Osteocyte (in vitro differentiated cells): ENCODE measurements around the gene DYNC1LI1. TPM values are rescaled to one million over a fixed set of nuclear protein-coding genes. Genes with fewer than 3 reads are reported as not detected.
A peak's percentile ranks its signal among the peaks of the same experiment; 100 is the strongest.

Source experiments
- DNase-seq: peaks from one replicate; pipeline ENCODE4 v3.0.0; 2021; ENCODE audit warnings: mixed read lengths; ENCODE audit not compliant: unreplicated experiment; ENCODE audit errors: extremely low spot score
- H3K27ac Mint-ChIP-seq: one replicate; pipeline ENCODE4 v1.8.0; 2021; ENCODE audit warnings: mild to moderate bottlenecking, mixed read lengths; ENCODE audit not compliant: unreplicated experiment
- H3K27me3 Mint-ChIP-seq: one replicate; pipeline ENCODE4 v1.8.0; 2021; ENCODE audit warnings: mixed read lengths; ENCODE audit not compliant: unreplicated experiment
- H3K36me3 Mint-ChIP-seq: one replicate; pipeline ENCODE4 v1.8.0; 2021; ENCODE audit warnings: mixed read lengths; ENCODE audit not compliant: unreplicated experiment
- H3K4me1 Mint-ChIP-seq: one replicate; pipeline ENCODE4 v1.8.0; 2021; ENCODE audit warnings: mixed read lengths; ENCODE audit not compliant: unreplicated experiment
- H3K4me3 Mint-ChIP-seq: one replicate; pipeline ENCODE4 v1.8.0; 2021; ENCODE audit warnings: mild to moderate bottlenecking, moderate library complexity, mixed read lengths; ENCODE audit not compliant: unreplicated experiment
- H3K9me3 Mint-ChIP-seq: one replicate; pipeline ENCODE4 v1.8.0; 2021; ENCODE audit warnings: mixed read lengths; ENCODE audit not compliant: unreplicated experiment
- CTCF ChIP-seq: fragments of 200-600 bp; sonication (generic); IDR thresholded peaks from 2 replicates; pipeline ENCODE4 v1.5.0; 2021; ENCODE audit warnings: antibody characterized with exemption, mild to moderate bottlenecking, moderate library complexity
- total RNA-seq: library from RNA; stranded (reverse); gene quantifications from 2 replicates; pipeline ENCODE4 v1.2.1, GENCODE V29; 2021

The DYNC1LI1 gene
- total RNA-seq, 1 donor from 2014 or later, result 64.3 TPM

DNA sequence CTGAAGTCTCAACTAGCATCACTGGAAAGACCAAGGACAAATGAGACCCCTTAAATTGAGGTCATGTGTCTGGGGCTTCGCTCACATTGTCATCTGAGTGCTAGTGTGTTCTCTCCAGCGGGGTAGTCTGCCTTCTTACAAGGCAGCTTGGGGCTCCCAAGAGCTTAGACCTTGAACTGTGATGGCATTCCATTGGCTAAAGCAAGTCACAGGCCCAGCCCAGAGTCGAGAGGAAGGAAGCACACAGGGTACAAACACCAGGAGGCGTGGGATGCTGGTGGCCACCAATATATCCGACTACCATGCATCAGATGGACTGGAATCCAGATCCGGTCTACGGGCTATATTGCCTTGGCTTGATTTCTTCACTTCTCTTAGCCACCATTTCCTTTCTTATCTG is 31.5 kb upstream of the DYNC1LI1 start:
- no peaks in the 10 kb centered on the region for H3K9me3 Mint-ChIP-seq
- H3K4me3 Mint-ChIP-seq, result no peak overlapping the region
- H3K4me1 Mint-ChIP-seq, result no peaks in the 10 kb centered on the region
- no peaks in the 10 kb centered on the region for H3K27me3 Mint-ChIP-seq
- DNase-seq, result peak; percentile 32
- no peaks in the 10 kb centered on the region for H3K36me3 Mint-ChIP-seq
- TF ChIP-seq CTCF, result no peak
- H3K27ac Mint-ChIP-seq, result no peak overlapping the region

- no peaks in the 10 kb centered on the region for H3K27me3 Mint-ChIP-seq
- H3K36me3 Mint-ChIP-seq, result no peaks in the 10 kb centered on the region
- H3K27ac Mint-ChIP-seq, result no peak overlapping the region
- no peak overlapping the region for H3K4me3 Mint-ChIP-seq
- H3K9me3 Mint-ChIP-seq, result no peaks in the 10 kb centered on the region
- DNase-seq, result no peak
- no peak for TF ChIP-seq CTCF
- peaks cover 4% of the 10 kb centered on the region for H3K4me1 Mint-ChIP-seq
Observed at GRCh38 chr3:32601722-32602121, 31.1 kb upstream of the DYNC1LI1 start.

DNA sequence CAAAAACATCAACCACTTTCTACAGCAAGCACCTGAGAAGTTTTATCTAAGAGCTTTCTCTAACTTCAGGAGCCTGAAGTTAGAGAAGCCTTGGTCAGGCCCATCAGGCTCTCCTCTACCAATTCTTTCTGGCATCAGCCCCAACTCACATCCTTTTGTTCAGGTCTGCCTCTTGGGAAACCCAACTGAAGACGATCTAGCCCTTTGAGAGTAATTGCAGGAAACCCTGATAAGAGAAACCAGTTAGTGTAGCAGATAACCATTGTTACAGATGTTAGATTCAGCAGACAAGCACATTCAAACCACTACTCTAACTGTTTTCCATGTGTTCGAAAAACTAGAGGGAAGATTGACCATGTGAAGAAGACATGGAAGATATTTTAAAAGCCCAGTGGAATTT is 27.0 kb upstream of the DYNC1LI1 start:
- Mint-ChIP-seq H3K27me3 (no peaks in the 10 kb centered on the region), H3K27ac (no peak overlapping the region), H3K36me3 (no peaks in the 10 kb centered on the region), H3K9me3 (no peaks in the 10 kb centered on the region), H3K4me1 (peaks cover 28% of the 10 kb centered on the region), H3K4me3 (no peak overlapping the region)
- no peak for TF ChIP-seq CTCF
- peak; percentile 15 for DNase-seq

- no peak for DNase-seq
- no peaks in the 10 kb centered on the region for H3K36me3 Mint-ChIP-seq
- TF ChIP-seq CTCF, result no peak
- H3K27me3 Mint-ChIP-seq, result no peaks in the 10 kb centered on the region
- H3K9me3 Mint-ChIP-seq, result no peaks in the 10 kb centered on the region
- peak overlapping the region; percentile 50 for H3K27ac Mint-ChIP-seq
- no peak overlapping the region for H3K4me3 Mint-ChIP-seq
- peaks cover 33% of the 10 kb centered on the region for H3K4me1 Mint-ChIP-seq
Observed at GRCh38 chr3:32596909-32597369, 26.3 kb upstream of the DYNC1LI1 start.

DNA sequence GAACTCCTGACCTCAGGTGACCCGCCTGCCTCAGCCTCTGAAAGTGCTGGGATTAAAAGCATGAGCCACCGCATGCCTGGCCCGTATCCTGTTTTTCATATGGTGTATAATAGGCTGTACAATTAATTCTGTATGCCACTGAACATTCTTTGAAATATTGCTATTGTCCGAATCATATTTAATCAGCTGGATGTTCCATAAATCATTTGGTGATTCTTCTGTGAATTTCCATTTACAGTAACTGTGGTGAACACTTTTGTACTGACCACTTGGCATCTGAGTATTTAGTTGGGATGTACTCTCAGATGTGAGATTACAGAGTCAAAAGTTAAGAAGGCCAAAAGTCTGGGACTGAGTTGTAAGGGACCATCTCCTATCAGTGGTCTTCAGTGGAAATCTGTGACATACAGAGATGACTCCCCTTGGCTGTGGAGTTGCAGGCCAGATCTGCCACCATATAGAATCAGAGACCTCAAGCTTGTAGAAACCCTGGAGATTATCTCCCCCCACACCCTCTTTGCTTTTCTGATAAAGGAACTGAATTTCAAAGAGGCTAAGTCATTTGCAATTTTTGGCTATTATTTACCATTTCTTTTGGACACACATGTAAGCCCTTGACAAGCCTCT is 25.7 kb upstream of the DYNC1LI1 start:
- no peaks in the 10 kb centered on the region for H3K27me3 Mint-ChIP-seq
- H3K4me3 Mint-ChIP-seq, result no peak overlapping the region
- no peaks in the 10 kb centered on the region for H3K9me3 Mint-ChIP-seq
- peaks cover 35% of the 10 kb centered on the region for H3K4me1 Mint-ChIP-seq
- no peak for TF ChIP-seq CTCF
- no peak for DNase-seq
- no peaks in the 10 kb centered on the region for H3K36me3 Mint-ChIP-seq
- H3K27ac Mint-ChIP-seq, result peak overlapping the region; percentile 50
